Astrocyte (in vitro differentiated cells and primary cell): ENCODE data around the gene VPS13A.
"Not testable (repeated sequence)": the region's sequence is repeated elsewhere in the genome, so short reads cannot be mapped to it uniquely, and the experiment has no call there.

Source experiments
- EZH2 ChIP-seq: IDR thresholded peaks from 2 replicates; pipeline ENCODE4 v1.6.1; 2012; ENCODE audit warnings: mild to moderate bottlenecking, low read length, inconsistent platforms; ENCODE audit not compliant: insufficient read depth
- TF ChIP-seq, protein P1 (sequence below): IDR thresholded peaks from 2 replicates; pipeline ENCODE4 v1.5.1; 2011; ENCODE audit warnings: low read depth, mild to moderate bottlenecking, inconsistent platforms, low read length, moderate library complexity; ENCODE audit not compliant: insufficient read depth

DNA sequence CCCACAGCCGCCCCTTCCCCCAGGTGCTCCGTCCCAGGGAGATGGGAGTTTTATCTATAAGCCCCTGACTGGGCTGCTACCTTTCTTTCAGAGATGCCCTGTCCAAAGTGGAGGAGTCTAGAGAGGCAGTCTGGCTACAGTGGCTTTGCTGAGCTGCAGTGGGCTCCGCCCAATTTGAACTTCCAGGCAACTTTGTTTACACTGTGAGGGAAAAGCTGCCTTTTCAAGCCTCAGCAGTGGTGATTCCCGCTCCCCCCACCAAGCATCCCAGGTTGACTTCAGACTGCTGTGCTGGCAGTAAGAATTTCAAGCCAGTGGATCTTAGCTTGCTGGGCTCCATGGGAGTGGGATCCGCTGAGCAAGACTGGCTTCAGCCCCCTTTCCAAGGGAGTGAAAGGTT, 90.4 kb downstream of the VPS13A start:
- TF ChIP-seq, protein P1, sequence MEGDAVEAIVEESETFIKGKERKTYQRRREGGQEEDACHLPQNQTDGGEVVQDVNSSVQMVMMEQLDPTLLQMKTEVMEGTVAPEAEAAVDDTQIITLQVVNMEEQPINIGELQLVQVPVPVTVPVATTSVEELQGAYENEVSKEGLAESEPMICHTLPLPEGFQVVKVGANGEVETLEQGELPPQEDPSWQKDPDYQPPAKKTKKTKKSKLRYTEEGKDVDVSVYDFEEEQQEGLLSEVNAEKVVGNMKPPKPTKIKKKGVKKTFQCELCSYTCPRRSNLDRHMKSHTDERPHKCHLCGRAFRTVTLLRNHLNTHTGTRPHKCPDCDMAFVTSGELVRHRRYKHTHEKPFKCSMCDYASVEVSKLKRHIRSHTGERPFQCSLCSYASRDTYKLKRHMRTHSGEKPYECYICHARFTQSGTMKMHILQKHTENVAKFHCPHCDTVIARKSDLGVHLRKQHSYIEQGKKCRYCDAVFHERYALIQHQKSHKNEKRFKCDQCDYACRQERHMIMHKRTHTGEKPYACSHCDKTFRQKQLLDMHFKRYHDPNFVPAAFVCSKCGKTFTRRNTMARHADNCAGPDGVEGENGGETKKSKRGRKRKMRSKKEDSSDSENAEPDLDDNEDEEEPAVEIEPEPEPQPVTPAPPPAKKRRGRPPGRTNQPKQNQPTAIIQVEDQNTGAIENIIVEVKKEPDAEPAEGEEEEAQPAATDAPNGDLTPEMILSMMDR, result not testable (repeated sequence)
- TF ChIP-seq EZH2, result not testable (repeated sequence)
